ENCODE measurements around the gene MRGPRF.

- TF ChIP-seq CTCF (IDR thresholded peaks at IDR 0.05 in 4 of 5, conservative IDR thresholded peaks at IDR 0.05 in 1 of 5), result no peak
- no peak for TF ChIP-seq POLR2A (IDR thresholded peaks at IDR 0.05)
Observed at GRCh38 chr11:69014898-69015549, 2.0 kb upstream of the MRGPRF start.

All from gastrocnemius medialis (tissue), 4 donors.